ENCODE data around the gene SLC12A8.

Gene SLC12A8

DNA sequence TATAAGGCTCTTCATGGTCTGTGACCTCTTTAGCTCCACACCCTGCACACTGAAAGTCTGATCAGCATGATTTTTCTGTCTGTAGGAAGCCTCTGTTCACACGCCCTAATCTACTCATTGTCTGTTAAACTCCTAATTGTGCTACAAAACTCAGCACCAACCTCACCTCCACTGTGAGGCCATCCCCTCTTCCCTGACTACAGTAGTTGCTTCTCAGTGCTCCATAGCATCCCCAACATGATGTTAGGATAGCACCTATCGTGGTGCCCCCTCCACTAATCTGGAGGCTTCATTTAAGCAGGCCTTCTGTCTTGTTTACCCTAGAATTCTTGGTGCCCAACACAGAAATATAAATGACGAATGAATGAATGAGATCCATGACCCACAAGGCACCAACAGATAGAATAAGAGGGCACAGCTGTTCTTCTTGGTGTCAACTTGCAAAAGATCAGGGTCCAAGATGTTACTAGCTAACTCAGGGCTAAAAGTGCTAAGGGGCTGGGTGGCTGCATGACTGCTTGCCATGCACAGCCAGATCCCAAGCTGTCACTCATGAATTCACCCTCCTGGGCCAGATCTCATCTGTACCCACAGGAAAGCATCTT, 101.6 kb downstream of the SLC12A8 start:
- Histone ChIP-seq H3K4me3 (ENCODE audit: low read length) (no peak overlapping the region), H3K36me3 (ENCODE audit: insufficient read depth, low read depth, low read length) (peaks cover 4% of the 10 kb centered on the region; the same call in 1 of the 2 replicates), H3K4me1 (ENCODE audit: insufficient read depth, low read length) (no peaks in the 10 kb centered on the region), H3K27ac (ENCODE audit: low read length) (no peak overlapping the region), H3K9me3 (ENCODE audit: insufficient read depth, low read depth, low read length) (no peaks in the 10 kb centered on the region), H3K9ac (ENCODE audit: low read depth, low read length) (no peak overlapping the region), H3K27me3 (ENCODE audit: insufficient read depth, low read length) (no peaks in the 10 kb centered on the region)

DNA sequence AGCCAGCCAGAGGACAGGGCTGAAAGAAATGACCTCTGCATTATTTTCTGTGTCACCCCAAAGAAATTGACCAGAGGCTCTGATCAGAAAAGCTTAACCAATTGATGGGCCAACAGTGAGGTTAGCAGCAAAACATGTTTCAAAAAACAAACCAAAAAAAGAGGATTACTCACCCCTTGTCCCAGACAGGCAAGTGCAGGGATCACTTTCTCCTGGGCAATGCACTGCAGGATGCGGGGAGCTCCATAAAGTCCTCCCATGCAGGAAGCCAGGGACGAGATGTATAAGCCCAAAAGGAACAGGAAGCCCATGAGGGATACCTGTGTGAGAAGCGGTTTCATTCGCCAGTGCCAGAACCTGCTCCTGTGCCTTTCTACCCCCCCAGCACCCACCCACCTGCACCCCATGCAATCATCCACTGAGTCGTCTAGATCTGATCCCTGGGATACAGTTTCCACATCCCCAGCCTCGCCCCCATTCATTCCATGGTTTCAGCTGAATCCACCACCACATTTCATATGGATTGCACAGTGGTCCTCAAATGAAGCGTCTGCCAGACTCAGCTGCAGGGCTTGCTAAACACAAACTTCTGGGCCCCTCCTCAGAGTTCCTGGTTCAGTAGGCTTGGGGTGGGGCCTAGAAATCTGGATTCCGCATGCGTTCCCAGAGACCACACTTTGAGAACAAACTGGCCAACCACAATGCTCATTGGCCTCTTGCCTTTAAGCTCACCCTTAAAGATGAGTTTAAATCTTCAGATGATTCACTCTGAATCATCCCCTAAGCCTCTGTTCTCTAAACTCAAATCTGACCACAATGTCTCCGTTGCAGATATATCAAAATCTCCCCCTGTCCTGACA, 102.3 kb downstream of the SLC12A8 start:
- H3K27ac ChIP-seq (ENCODE audit: low read length), result no peak overlapping the region
- no peak overlapping the region for H3K9ac ChIP-seq (ENCODE audit: low read depth, low read length)

DNA sequence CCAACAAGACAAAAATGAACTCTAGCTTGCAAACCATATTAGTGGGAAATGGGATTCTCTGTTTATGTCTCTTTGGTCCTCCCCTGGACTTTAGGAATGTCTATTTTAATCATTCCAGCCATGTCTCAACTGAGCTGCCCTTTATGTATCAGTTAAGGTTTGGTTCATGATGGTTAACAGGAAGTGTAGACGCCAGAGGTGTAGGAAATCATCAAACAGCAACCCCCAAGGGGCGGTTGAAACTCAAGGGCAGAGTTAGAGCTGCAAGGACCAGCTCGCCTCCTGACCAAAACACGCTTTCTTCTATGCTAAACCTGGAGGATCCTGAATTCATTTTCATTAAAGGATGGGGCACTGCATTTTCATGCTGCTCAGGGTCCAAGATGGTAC, 103.0 kb downstream of the SLC12A8 start:
- no peaks in the 10 kb centered on the region for H3K9me3 ChIP-seq (ENCODE audit: insufficient read depth, low read depth, low read length)
- no peaks in the 10 kb centered on the region for H3K4me1 ChIP-seq (ENCODE audit: insufficient read depth, low read length)
- peaks cover 4% of the 10 kb centered on the region; the same call in 1 of the 2 replicates for H3K36me3 ChIP-seq (ENCODE audit: insufficient read depth, low read depth, low read length)
- no peak overlapping the region for H3K4me3 ChIP-seq (ENCODE audit: low read length)
- no peak overlapping the region for H3K9ac ChIP-seq (ENCODE audit: low read depth, low read length)
- no peaks in the 10 kb centered on the region for H3K27me3 ChIP-seq (ENCODE audit: insufficient read depth, low read length)
- H3K27ac ChIP-seq (ENCODE audit: low read length), result no peak overlapping the region

More for the DNA sequence above, 102.3 kb downstream of the SLC12A8 start:
- Histone ChIP-seq H3K9me3 (ENCODE audit: insufficient read depth, low read depth, low read length) (no peaks in the 10 kb centered on the region), H3K36me3 (ENCODE audit: insufficient read depth, low read depth, low read length) (peaks cover 4% of the 10 kb centered on the region; the same call in 1 of the 2 replicates), H3K4me3 (ENCODE audit: low read length) (no peak overlapping the region), H3K4me1 (ENCODE audit: insufficient read depth, low read length) (no peaks in the 10 kb centered on the region), H3K27me3 (ENCODE audit: insufficient read depth, low read length) (no peaks in the 10 kb centered on the region)

DNA sequence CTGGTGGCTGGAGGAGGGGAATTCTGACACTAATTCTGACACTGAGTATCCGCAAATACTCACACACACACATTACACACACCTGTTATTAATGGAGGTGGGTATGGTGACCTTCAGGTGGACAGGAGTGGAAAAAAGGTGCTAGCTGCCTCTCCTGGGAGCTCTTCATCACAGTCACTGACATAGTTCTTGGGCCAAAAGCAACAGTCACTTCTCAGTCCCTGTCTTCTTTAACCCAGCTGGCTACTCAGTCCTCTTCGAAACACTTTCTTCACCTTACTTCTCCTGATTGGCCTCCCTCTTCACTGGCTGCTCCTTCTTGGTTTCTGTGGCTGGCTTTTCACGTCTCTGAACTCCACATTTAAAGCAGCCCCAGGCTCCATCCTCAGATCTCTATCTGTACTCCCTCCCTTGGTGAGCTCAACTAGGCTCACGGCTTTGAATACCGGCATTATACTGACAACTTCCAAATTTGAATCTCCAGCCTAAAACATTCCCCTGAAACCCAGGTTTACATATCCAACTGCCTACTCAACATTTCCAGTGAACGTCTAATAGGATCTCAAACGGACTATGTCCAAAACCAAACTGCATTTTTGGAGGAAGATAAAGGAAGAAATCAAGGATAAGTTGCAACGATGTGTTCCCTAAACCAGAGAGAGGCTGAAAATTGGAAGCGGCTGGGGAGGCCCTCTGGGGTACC, 103.6 kb downstream of the SLC12A8 start:
- Histone ChIP-seq H3K4me3 (ENCODE audit: low read length) (no peak overlapping the region), H3K27me3 (ENCODE audit: insufficient read depth, low read length) (no peaks in the 10 kb centered on the region), H3K4me1 (ENCODE audit: insufficient read depth, low read length) (no peaks in the 10 kb centered on the region), H3K36me3 (ENCODE audit: insufficient read depth, low read depth, low read length) (peaks cover 4% of the 10 kb centered on the region; the same call in 1 of the 2 replicates), H3K9me3 (ENCODE audit: insufficient read depth, low read depth, low read length) (no peaks in the 10 kb centered on the region), H3K27ac (ENCODE audit: low read length) (no peak overlapping the region), H3K9ac (ENCODE audit: low read depth, low read length) (no peak overlapping the region)

DNA sequence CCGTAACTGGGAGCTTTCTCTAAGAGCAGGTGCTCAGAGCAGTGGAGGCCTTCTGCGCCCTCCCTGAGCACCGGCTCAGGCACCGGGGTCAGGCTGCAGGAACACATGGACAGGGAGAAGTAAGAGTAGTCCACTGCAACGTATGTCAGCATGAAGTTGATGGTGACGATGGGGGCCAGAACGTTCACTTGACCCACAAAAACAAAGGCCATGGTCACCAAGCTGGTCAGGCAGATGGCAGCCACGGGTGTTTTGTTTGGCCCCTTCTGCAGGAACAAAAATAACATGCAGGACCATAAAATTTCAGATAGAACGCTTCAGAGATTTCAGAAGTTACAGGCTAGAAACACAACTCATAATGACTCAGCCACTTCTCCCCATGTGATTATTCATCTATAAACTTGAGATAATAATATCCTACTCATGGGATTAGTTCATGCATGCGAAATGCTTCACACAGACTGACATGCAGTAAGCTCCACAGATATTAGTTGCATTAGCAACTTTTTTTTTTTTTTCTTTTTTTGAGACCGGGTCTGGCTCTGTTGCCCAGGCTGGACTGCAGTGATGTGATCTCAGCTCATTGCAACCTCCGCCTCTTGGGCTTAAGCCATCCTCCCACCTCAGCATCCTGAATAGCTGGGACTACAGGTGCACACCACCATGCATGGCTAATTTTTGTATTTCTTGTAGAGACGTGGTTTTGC, 104.5 kb downstream of the SLC12A8 start:
- no peak overlapping the region for H3K27ac ChIP-seq (ENCODE audit: low read length)
- H3K9ac ChIP-seq (ENCODE audit: low read depth, low read length), result no peak overlapping the region

DNA sequence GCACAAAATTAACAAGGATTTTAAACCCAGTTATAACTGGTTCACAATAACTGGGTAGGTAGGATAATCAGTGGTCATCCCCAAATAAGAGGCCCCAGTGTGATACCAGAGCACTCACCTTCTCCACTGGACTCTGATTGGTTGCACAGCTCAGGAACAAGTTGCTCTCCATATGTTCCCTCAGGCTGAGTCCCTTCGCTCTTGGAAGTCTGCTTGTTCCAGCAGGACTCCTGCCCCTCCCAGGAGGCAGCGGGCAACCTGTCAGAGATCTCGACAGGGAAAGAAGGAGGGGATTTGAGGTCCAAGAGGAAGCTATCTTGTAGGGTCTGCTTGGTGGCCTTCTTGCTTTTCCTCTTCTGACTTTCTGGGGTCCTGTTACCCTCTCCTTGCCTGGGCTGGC, 105.2 kb downstream of the SLC12A8 start:
- no peak overlapping the region for H3K4me3 ChIP-seq (ENCODE audit: low read length)
- peaks cover 4% of the 10 kb centered on the region; the same call in 1 of the 2 replicates for H3K36me3 ChIP-seq (ENCODE audit: insufficient read depth, low read depth, low read length)
- H3K27ac ChIP-seq (ENCODE audit: low read length), result no peak overlapping the region
- no peak overlapping the region for H3K9ac ChIP-seq (ENCODE audit: low read depth, low read length)
- no peaks in the 10 kb centered on the region for H3K4me1 ChIP-seq (ENCODE audit: insufficient read depth, low read length)
- H3K27me3 ChIP-seq (ENCODE audit: insufficient read depth, low read length), result no peaks in the 10 kb centered on the region
- no peaks in the 10 kb centered on the region for H3K9me3 ChIP-seq (ENCODE audit: insufficient read depth, low read depth, low read length)

More for the DNA sequence above, 104.5 kb downstream of the SLC12A8 start:
- Histone ChIP-seq H3K27me3 (ENCODE audit: insufficient read depth, low read length) (no peaks in the 10 kb centered on the region), H3K4me3 (ENCODE audit: low read length) (no peak overlapping the region), H3K9me3 (ENCODE audit: insufficient read depth, low read depth, low read length) (no peaks in the 10 kb centered on the region), H3K4me1 (ENCODE audit: insufficient read depth, low read length) (no peaks in the 10 kb centered on the region), H3K36me3 (ENCODE audit: insufficient read depth, low read depth, low read length) (peaks cover 4% of the 10 kb centered on the region; the same call in 1 of the 2 replicates)

DNA sequence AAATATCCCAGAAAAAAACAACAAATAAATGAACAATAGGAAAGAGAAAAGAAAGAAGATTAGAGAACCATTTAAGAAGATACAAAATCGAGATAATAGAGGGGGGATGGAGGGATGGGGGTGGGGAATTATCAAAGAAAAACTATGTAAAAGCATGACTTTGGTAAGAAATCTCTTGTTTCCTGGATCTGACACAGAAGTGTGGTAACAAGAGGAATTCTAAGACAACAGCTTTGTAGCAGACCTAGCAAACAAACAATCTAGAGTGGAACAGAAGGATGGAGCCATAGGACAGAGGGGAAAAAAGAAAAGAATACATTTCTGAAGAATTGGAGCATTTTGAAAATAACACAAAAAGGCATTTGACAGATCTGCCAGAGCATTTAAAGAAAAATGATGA, 107.4 kb downstream of the SLC12A8 start:
- H3K4me1 ChIP-seq (ENCODE audit: insufficient read depth, low read length), result no peaks in the 10 kb centered on the region
- no peak overlapping the region for H3K9ac ChIP-seq (ENCODE audit: low read depth, low read length)
- H3K4me3 ChIP-seq (ENCODE audit: low read length), result no peak overlapping the region
- peaks cover 4% of the 10 kb centered on the region; the same call in 1 of the 2 replicates for H3K36me3 ChIP-seq (ENCODE audit: insufficient read depth, low read depth, low read length)
- H3K27me3 ChIP-seq (ENCODE audit: insufficient read depth, low read length), result no peaks in the 10 kb centered on the region
- no peak overlapping the region for H3K27ac ChIP-seq (ENCODE audit: low read length)
- no peaks in the 10 kb centered on the region for H3K9me3 ChIP-seq (ENCODE audit: insufficient read depth, low read depth, low read length)

DNA sequence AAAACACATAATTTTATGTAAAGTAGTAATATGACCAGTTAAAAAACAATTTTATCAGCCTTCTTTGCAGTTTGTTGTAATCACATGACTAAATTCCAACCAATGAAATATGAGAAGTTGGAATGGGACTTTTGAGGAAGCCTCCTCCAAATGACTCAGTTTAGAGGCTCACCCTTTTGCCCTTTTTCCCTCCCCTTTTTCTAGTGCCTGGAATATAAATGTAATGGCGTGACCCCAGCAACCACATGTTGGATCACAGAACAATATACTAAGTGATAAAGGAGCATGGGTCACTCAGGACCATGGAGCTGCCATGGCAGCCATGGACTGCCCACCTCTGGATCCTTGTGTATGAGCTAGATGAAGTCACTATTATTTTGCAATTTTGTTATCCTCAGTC, 107.9 kb downstream of the SLC12A8 start:
- Histone ChIP-seq H3K4me3 (ENCODE audit: low read length) (no peak overlapping the region), H3K9ac (ENCODE audit: low read depth, low read length) (no peak overlapping the region), H3K9me3 (ENCODE audit: insufficient read depth, low read depth, low read length) (no peaks in the 10 kb centered on the region), H3K36me3 (ENCODE audit: insufficient read depth, low read depth, low read length) (peaks cover 4% of the 10 kb centered on the region; the same call in 1 of the 2 replicates), H3K4me1 (ENCODE audit: insufficient read depth, low read length) (no peaks in the 10 kb centered on the region), H3K27me3 (ENCODE audit: insufficient read depth, low read length) (no peaks in the 10 kb centered on the region), H3K27ac (ENCODE audit: low read length) (no peak overlapping the region)

DNA sequence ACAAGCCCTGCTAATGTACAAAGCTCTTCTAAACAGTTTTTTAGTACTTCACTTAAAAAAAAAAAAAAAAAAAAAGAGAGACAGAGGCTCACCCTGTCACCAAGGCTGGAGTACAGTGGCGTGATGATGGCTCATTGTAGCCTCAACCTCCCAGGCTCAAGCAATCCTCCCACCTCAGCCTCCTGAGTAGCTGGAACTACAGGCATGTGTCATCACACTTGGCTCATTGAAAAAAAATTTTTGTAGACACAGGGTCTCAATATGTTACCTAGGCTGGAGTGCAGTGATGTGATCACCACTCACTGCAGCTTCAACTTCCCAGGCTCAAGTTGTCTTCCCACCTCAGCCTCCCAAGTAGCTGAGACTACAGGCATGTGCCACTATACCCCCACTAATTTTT, 109.1 kb downstream of the SLC12A8 start:
- Histone ChIP-seq H3K36me3 (ENCODE audit: insufficient read depth, low read depth, low read length) (peaks cover 4% of the 10 kb centered on the region; the same call in 1 of the 2 replicates), H3K4me1 (ENCODE audit: insufficient read depth, low read length) (peaks cover 4% of the 10 kb centered on the region), H3K4me3 (ENCODE audit: low read length) (no peak overlapping the region), H3K9ac (ENCODE audit: low read depth, low read length) (no peak overlapping the region), H3K9me3 (ENCODE audit: insufficient read depth, low read depth, low read length) (no peaks in the 10 kb centered on the region), H3K27ac (ENCODE audit: low read length) (no peak overlapping the region), H3K27me3 (ENCODE audit: insufficient read depth, low read length) (no peaks in the 10 kb centered on the region)

DNA sequence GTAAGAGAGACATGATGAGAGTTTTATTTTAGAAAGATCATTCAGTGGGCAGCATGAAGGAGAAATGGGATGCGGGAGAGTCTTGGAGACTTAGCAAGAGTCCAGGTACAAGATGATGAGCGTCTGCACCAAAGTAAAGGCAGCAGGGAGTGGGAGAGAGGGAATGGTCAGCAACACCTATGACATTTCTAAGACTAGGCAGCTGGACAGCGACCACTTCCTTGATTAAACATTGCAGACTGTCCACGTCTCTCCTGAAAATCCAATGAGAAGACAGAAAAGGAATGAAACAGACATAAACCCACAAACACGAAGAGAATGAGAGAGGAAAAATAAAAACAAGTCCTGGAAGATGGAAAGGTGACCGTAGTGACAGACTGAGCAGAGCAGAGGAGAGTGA, 110.1 kb downstream of the SLC12A8 start:
- H3K27ac ChIP-seq (ENCODE audit: low read length), result no peak overlapping the region
- no peak overlapping the region for H3K9ac ChIP-seq (ENCODE audit: low read depth, low read length)
- peaks cover 4% of the 10 kb centered on the region; the same call in 1 of the 2 replicates for H3K36me3 ChIP-seq (ENCODE audit: insufficient read depth, low read depth, low read length)
- H3K9me3 ChIP-seq (ENCODE audit: insufficient read depth, low read depth, low read length), result no peaks in the 10 kb centered on the region
- no peak overlapping the region for H3K4me3 ChIP-seq (ENCODE audit: low read length)
- peaks cover 4% of the 10 kb centered on the region for H3K4me1 ChIP-seq (ENCODE audit: insufficient read depth, low read length)
- H3K27me3 ChIP-seq (ENCODE audit: insufficient read depth, low read length), result no peaks in the 10 kb centered on the region

DNA sequence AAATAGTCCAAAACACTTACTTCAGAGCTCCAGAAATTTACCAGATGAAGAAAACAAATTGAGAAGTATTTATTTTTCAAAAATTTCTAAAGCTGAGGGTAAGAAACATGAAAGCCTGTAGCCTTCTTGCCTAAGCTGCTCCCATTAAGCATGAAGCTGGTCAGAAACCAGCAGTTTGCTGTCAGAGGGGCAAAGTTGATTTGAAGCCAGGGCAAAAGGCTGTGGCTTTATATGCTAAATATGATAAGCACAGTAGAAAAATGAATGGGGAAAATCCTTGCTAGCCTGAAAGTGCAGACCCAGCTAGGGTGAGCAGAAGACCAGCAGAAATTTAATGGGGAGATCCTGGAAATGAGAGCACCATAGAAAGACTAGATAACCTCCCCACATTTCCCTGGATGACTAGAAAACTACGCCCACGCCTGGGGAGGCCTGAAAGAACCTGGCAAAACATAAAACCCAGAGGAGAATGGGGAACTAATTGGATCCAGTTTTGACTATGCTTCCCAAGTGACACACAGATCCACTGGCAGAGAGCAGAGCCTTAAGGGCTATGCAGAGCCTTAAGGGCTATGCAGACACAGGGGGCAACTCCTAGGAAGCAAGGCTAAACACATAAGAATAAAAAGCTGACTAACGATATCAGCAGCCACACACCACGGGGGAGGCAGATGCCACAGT, 113.8 kb downstream of the SLC12A8 start:
- Histone ChIP-seq H3K9ac (ENCODE audit: low read depth, low read length) (no peak overlapping the region; the same call in 1 of the 2 replicates), H3K27ac (ENCODE audit: low read length) (peak overlapping the region; percentile 23)

More for the DNA sequence above, 113.8 kb downstream of the SLC12A8 start:
- no peak overlapping the region for H3K4me3 ChIP-seq (ENCODE audit: low read length)
- H3K27me3 ChIP-seq (ENCODE audit: insufficient read depth, low read length), result no peaks in the 10 kb centered on the region
- H3K36me3 ChIP-seq (ENCODE audit: insufficient read depth, low read depth, low read length), result no peaks in the 10 kb centered on the region
- peaks cover 4% of the 10 kb centered on the region for H3K4me1 ChIP-seq (ENCODE audit: insufficient read depth, low read length)
- no peaks in the 10 kb centered on the region for H3K9me3 ChIP-seq (ENCODE audit: insufficient read depth, low read depth, low read length)

Measured in iPS-20b (cell line).